NCI-H2171 (cell line): ENCODE measurements around the gene ING5.

Experiments
- DNase-seq: peaks from one replicate; lab custom pipeline; 2025; lab: John Stamatoyannopoulos, UW

The ING5 gene

GRCh38 chr2:241672243-241673188 is 29.3 kb upstream of the ING5 start:
- DNase-seq = no peak

- no peak for DNase-seq
Observed at GRCh38 chr2:241673189-241673663, 28.6 kb upstream of the ING5 start.

DNA sequence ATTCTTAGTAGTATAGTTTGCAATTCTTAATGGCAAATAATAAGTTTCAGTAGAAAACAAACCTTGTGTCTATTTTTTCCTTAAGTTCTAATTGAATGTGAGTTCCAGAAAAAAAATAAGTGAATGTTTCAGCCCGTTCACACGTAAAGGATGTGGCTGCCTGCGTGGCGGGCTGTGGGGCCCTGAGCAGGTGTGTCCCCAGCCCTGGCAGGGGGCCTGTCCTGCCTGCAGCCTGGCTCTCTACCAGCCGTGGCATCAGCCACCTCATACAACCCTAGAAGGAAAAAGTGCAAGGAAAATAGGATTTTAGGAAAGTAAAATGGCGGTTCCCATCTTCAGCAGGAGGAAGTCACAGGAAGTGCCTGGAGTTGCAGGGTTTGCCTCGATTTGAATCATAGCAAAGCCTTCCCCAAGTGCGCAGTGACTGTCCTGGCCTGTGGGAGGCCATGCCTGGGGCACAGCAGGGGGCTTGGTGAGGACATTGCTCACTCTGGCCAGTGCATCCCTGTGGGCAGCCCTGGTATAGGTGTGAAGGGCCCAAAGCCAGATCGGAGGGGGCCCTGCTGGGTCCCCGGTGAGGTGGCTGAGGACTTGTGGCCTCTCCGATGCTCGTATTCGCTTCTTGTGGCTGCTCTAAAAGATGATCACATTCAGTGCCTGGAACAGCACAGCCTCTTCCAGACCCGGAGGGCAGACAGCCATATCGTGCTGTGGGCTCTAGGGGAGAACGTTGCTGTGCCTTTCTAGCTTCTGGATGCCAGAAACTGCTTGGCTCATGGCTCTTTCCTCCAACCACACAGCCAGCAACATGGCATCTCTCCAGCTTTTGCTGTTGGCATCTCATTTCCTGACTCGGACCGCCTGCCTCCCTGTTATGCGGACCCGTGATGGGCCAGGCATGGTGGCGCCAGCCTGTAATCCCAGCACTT is 27.8 kb upstream of the ING5 start:
- DNase-seq = no peak

GRCh38 chr2:241675885-241676284 is 26.0 kb upstream of the ING5 start:
- no peak for DNase-seq

- no peak for DNase-seq
Observed at GRCh38 chr2:241676665-241677064, 25.2 kb upstream of the ING5 start.

DNA sequence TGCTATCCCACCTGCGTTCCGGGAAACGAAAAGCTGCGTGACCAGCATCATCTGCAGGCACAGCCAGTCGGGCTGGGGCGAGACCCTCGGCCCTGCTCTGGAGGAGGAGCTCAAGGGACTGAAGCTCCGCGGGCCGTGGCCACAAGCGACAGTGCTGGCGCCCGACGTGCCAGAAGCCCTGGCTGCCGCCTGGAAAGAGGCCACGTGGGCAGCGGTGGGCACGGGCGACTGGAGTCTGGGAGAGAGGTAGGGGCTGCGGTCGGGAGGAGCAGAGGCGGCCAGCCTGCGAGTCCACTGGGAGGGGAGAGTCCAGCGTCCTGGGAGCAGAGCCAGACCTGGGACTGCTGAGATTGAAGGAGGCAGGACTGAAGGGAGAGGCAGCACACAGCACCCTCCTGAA is 24.4 kb upstream of the ING5 start:
- DNase-seq = no peak

DNA sequence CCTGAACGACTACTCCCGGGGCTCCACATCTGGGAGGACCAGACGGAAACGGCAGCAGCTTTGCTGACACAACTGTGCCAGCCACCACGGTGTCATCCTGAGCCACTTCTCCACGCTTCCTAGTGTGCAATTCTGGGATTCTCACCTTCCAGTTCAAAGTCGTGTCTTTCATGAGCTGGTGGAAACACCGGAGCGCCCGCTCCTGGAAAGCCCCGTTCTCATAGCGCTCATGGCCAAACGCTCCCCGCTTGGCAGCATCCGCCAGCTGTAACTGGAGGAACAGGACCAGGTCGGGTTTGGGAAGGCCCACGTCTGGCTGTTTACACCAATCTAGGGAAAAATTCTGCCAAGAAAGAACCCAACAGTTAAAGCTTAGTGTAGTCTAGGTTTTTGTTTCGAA is 23.5 kb upstream of the ING5 start:
- DNase-seq = no peak

DNA sequence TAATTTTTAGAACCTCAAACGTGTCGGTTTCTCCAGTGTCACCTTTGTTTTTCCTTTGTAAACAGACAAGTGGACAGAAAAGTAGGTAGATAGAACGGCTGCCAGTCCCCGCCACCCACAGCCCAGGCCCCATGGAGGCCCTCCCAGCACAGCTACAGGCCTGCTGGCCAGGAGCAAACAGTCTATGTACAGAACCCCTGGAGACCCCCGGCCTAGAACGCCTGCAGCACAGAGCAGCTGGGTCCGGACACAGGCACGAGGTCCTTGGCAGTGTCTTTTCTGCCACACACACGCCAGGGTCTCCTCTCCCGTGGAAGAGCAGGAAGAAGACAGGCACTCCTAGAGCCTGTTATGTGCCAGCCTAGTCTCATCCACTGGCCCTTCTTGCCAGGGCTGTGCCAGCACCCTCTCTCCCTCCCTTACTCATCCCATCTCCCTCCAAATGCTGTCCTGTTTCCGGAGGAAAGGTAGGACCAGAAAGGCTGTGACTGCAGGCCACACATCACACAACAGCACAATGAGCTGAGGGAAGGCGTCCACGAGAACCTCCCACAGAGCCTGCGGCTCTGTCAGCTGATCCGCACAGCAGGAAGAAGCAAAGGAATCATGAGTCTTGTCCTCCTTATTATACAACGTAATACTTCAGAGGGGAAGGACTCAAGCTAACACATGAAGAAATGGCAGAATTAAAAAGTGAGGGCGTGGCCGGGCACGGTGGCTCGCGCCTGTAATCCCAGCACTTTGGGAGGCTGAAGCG is 22.9 kb upstream of the ING5 start:
- DNase-seq = no peak

GRCh38 chr2:241680044-241680443 is 21.8 kb upstream of the ING5 start:
- no peak for DNase-seq

GRCh38 chr2:241680827-241681599 is 20.8 kb upstream of the ING5 start:
- DNase-seq = no peak

GRCh38 chr2:241686324-241686649 is 15.6 kb upstream of the ING5 start:
- peak; percentile 1 for DNase-seq

DNA sequence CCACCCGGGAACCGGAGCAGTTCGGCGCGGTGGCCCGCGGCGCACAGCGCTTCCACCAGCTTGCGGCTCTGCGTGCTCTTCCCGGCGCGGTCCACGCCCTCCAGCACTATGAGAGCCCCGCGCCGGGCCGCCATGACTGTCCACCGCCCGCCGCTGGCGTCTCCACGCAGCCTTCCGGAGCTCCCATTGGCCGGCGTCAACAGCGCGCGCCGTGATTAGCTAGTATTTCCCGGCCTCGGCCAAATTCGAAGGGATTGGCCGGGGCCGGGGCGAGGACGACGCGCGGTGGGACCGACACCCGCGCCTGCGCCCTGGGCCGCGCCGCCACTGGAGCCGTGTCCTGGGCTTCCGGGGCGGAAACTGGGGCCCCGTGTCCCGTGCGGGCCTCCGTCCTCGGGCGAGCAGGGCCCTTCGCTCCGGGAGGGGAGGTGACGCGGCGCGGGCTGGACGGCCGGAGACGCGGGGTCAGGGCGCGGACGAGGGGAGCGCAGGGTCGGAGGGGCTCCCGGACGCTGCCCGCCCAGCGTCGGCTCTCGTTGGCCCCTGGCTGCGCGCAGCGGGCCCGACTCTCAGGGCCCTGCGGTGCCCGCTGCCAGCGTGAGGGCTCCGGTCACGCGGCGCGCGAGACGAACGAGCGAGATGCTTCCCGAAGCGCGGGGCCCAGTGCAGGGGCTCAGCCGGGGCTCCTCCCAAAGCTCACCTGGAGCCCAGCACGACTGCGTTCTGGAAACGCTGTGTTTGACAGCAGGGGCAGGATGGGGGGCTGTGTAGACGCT is 15.0 kb upstream of the ING5 start, which contains the start of gene DTYMK:
Gene DTYMK, minus strand, starts transcription at position 166 of the 776 bp plus-strand sequence. Its CDS starts 32 bp downstream, at position 134.
- DNase-seq = peak; percentile 84

DNA sequence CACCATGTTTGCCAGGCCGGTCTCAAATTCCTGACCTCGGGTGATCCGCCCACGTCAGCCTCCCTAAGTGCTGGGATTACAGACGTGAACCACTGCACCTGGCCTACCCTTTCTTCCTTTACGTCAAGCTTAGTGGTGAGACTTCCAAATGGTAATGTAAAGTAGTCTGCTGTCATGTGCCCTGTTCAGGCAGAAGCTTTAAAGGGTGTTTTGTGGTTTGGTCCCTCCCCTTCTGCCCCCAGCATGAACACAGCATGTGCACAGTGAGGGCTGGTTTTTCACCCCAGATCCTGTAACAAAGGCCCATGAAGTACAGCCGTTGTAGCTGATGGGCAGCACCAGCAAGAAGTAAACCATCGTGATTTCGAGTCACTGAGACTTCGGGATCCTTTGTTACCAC is 12.5 kb upstream of the ING5 start:
- no peak for DNase-seq

DNA sequence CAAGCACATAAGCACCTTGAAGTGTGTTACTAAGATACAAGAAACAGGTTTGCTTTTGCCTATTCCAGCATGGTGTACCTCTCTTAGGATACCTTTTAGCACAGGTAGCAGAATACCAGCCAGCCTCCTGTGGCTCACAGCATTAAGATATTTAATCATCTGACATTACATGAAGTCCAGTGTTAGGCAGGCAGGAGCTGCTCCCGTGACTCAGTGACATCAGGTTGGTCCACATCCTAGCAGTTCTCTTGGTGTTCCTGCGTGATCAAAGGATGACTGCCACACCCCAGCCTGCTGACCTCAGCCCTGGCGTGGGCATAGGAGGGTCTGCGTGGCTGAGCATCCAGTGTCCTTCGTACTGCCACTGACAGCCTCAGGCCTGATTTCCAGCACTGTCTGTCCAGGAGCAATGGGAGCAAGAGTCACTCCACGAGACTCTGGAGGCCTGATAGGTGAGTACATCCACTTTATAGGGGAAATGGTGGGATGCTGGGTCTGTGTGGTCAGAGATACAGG is 11.6 kb upstream of the ING5 start:
- no peak for DNase-seq

DNA sequence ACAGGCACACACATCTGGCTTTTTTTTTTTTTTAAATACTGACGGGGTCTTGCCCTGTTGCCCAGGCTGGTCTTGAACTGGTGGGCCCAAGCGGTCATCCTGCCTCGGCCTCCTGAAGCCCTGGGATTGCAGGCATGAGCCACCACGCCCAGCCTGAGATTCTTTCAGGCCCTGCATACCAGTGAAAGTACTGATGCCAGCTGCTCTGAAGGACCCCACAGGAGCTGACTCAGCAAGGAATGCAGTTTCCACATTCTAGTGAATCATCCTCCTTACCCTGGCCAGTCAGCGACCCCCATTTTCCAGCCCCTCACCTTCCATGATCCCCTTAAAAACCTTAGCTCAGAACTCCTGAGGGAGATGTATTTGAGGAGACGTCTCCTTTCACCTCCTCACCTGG is 9.4 kb upstream of the ING5 start:
- no peak for DNase-seq

GRCh38 chr2:241695651-241696050 is 6.2 kb upstream of the ING5 start:
- DNase-seq = no peak

DNA sequence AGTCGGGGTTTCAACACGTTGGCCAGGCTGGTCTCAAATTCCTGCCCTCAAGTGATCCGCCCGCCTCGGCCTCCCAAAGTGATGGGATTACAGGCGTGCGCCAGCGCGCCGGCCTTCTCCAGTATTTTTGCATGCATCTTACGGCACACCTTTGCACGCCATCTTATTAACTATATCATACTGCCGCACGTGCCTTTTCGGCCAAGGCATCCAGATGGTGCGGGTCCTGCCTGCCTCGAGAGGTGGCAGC is 765 bp upstream of the ING5 start:
- DNase-seq = peak; percentile 85

- peak; percentile 41 for DNase-seq
Observed at GRCh38 chr2:241702155-241703031, 554 bp downstream of the ING5 start.

DNA sequence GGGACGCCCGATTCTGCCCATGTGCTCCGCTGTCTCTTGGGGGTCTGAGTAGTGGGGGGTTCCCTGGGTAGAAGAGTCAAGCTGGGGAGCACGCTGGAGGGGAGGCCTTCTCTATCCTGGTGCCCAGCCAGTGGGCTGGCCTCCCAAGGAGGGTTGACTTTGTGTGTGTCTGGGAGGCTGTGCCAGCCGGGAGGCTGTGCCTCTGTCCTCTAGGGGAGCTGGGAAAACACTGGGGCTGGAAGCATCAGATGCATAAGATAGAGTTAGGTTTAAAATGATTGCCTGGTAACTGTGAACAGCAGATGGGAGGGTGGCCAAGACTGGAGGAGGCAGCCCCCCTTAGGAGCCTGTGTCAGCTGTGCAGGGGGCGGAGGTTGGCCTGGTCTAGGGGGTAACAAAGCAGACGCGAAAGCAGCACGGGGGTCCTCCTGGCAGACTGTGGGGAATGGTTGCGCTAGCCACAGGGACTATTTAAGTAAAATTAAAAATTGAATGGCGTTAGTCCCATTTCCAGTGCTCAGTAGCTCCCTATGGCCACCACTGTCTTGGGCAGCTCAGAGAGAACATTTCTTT is 1.3 kb downstream of the ING5 start:
- no peak for DNase-seq
